K562 (cell line): Measurements from ENCODE around the gene WDR20. TPM values are rescaled to one million over a fixed set of nuclear protein-coding genes. Genes with fewer than 3 reads are reported as not detected.

ENCODE experiments used
- ATAC-seq: fragments of 200-7000 bp; cut with Tn5 transposase; 3 replicates; pipeline ENCODE4 v1.9.1; 2020; ENCODE audit warnings: moderate library complexity
- BruUV-seq: library from RNA; stranded (reverse); fragments of 400-500 nt; replicated peaks from 2 replicates; lab custom pipeline; 2021; lab: Mats Ljungman, UMichigan
- CTCF ChIA-PET: fragments of 300-600 bp; formaldehyde crosslinking; extraction: SDS; loops from one replicate; lab custom pipeline; 2021; ENCODE audit warnings: low intra/inter-chr PET ratio; lab: Yijun Ruan, JAX
- POLR2A ChIA-PET: fragments of 300-600, 350-650 bp; sonication (Branson Sonifier 250); formaldehyde crosslinking; extraction: SDS; loops from one replicate; lab custom pipeline; 2021; ENCODE audit warnings: antibody characterized with exemption, inconsistent platforms; lab: Yijun Ruan, JAX
- DNase-seq, 4 experiments: peaks; one replicate each; pipeline versions ENCODE4 v3.0.0 to v3.0.0-alpha.2; 2011 to 2018; ENCODE audit warnings: low spot score in 3 of 4, mixed read lengths in 3 of 4; ENCODE audit errors: extremely low read depth in 1 of 4
- FAIRE-seq: peaks from 2 replicates; lab custom pipeline; 2011; peaks lifted over from hg19 to GRCh38; lab: Jason Lieb, UNC
- H2AFZ ChIP-seq: 2 replicates; pipeline ENCODE4 v1.6.0; 2011; ENCODE audit warnings: low read depth, low read length, control low read depth, inconsistent platforms
- H3K27ac ChIP-seq: fragments of 200-600 bp; 3 replicates; pipeline ENCODE4 v1.8.0; 2011; ENCODE audit warnings: low read depth, mild to moderate bottlenecking, control low read depth, inconsistent platforms, low read length, moderate library complexity, mixed read lengths; ENCODE audit errors: extremely low read depth
- H3K27me3 ChIP-seq, 2 experiments: fragments of 300-600 bp in 1 of 2; 2 replicates in 1 of 2; 3 replicates in 1 of 2; pipeline versions ENCODE4 v1.6.0 to v1.8.0; 2011; ENCODE audit warnings: inconsistent platforms in 2 of 2, low read length in 2 of 2, mild to moderate bottlenecking in 1 of 2, mixed read lengths in 1 of 2, moderate library complexity in 1 of 2; ENCODE audit not compliant: control insufficient read depth in 2 of 2, insufficient read depth in 2 of 2
- H3K36me3 ChIP-seq: fragments of 300-600 bp; 3 replicates; pipeline ENCODE4 v1.8.0; 2011; ENCODE audit warnings: mild to moderate bottlenecking, low read length, inconsistent platforms; ENCODE audit not compliant: control insufficient read depth, insufficient read depth
- H3K4me1 ChIP-seq, 2 experiments: fragments of 200-600 bp in 1 of 2; replicated peaks in 1 of 2; 2 replicates in 1 of 2; 3 replicates in 1 of 2; pipeline versions ENCODE4 v1.5.1 to v1.8.0; 2011; ENCODE audit warnings: inconsistent platforms in 2 of 2, low read length in 2 of 2, mild to moderate bottlenecking in 1 of 2, mixed read lengths in 1 of 2, moderate library complexity in 1 of 2; ENCODE audit not compliant: control insufficient read depth in 2 of 2, insufficient read depth in 2 of 2
- H3K4me2 ChIP-seq: 2 replicates; pipeline ENCODE4 v1.6.1; 2011; ENCODE audit warnings: low read length, control low read depth, inconsistent platforms, mixed read lengths; ENCODE audit not compliant: insufficient read depth
- H3K4me3 ChIP-seq: fragments of 200-600 bp; sonication (generic), shearing (Covaris generic); 2 replicates; pipeline ENCODE4 v1.5.1; 2016; ENCODE audit warnings: control low read depth, inconsistent platforms
- H3K79me2 ChIP-seq: fragments of 200-600 bp; 3 replicates; pipeline ENCODE4 v1.8.0; 2011; ENCODE audit warnings: low read length, inconsistent platforms; ENCODE audit not compliant: control insufficient read depth, insufficient read depth
- H3K9ac ChIP-seq, 2 experiments: 2 replicates each; pipeline versions ENCODE4 v1.6.0 to v1.6.1; 2011; ENCODE audit warnings: low read depth in 2 of 2, low read length in 2 of 2, control low read depth in 1 of 2, inconsistent platforms in 1 of 2, mild to moderate bottlenecking in 1 of 2, mixed read lengths in 1 of 2; ENCODE audit not compliant: insufficient read depth in 1 of 2
- H3K9me1 ChIP-seq: one replicate; pipeline ENCODE4 v1.6.0; 2011; ENCODE audit warnings: inconsistent platforms, mild to moderate bottlenecking, low read length, moderate library complexity; ENCODE audit not compliant: control insufficient read depth, insufficient read depth
- H3K9me3 ChIP-seq: replicated peaks from 2 replicates; pipeline ENCODE4 v1.5.1; 2011; ENCODE audit warnings: low read depth, low read length, inconsistent platforms; ENCODE audit not compliant: control insufficient read depth, insufficient read depth
- H4K20me1 ChIP-seq: replicated peaks from 2 replicates; pipeline ENCODE4 v1.6.1; 2011; ENCODE audit warnings: low read length, inconsistent platforms, mixed read lengths; ENCODE audit not compliant: control insufficient read depth, insufficient read depth
- C11orf30 ChIP-seq: fragments of 450-650 bp; IDR thresholded peaks from 2 replicates; pipeline ENCODE4 v1.6.1; 2016; ENCODE audit warnings: low read depth, mild to moderate bottlenecking
- CBX5 ChIP-seq: IDR thresholded peaks from 2 replicates; pipeline ENCODE4 v1.6.1; 2014; ENCODE audit warnings: low read depth, borderline replicate concordance
- CREM ChIP-seq: IDR thresholded peaks from 2 replicates; pipeline ENCODE4 v1.6.1; 2014; ENCODE audit warnings: antibody characterized with exemption, low read depth
- CTBP1 ChIP-seq: fragments of 450-650 bp; IDR thresholded peaks from 2 replicates; pipeline ENCODE4 v1.6.1; 2016; ENCODE audit warnings: borderline replicate concordance
- GATAD2A ChIP-seq: fragments of 450-650 bp; IDR thresholded peaks from 2 replicates; pipeline ENCODE4 v1.6.1; 2017
- ZKSCAN8 ChIP-seq: fragments of 200-800 bp; sonication (Bioruptor generic); IDR thresholded peaks from 2 replicates; pipeline ENCODE4 v1.6.1; 2016; ENCODE audit warnings: missing genetic modification characterization, missing compliant biosample characterization
- ZNF316 ChIP-seq: fragments of 450-650 bp; IDR thresholded peaks from 2 replicates; pipeline ENCODE4 v1.6.1; 2016
- ZSCAN32 ChIP-seq: fragments of 450-650 bp; formaldehyde crosslinking; IDR thresholded peaks from 2 replicates; pipeline ENCODE4 v1.4.0; 2020; ENCODE audit warnings: mild to moderate bottlenecking, moderate library complexity
- WGBS: fragments of 100-300 bp; shearing (Covaris generic); methylation state at CpG from one replicate; pipeline ENCODE4 v1.1.6; 2016; ENCODE audit warnings: low coverage, mixed read lengths; ENCODE audit not compliant: insufficient coverage; ENCODE audit errors: missing lambda C conversion rate; 5-methylcytosine and 5-hydroxymethylcytosine counted together
- in situ Hi-C: fragments of 300-500 bp; cut with MboI; formaldehyde crosslinking; loops from 4 replicates; pipeline ENCODE4 v1.15.0; 2018; ENCODE audit warnings: inconsistent platforms, mixed read lengths
- intact Hi-C: fragments of 100-400 bp; cut with micrococcal nuclease; formaldehyde crosslinking; loops from 2 replicates; pipeline ENCODE4 v1.14.2; 2022
- polyA plus RNA-seq, 8 experiments: library from polyadenylated mRNA; depleted of rRNA in 4 of 8; stranded (reverse) in 5 of 8; unstranded in 3 of 8; fragments of >200 nt; fragmentation: Nextera tagmentation in 2 of 8; fragmentation: Illumina TruSeq in 1 of 8; extraction: Ambion mirVana in 2 of 8; extraction: Trizol in 1 of 8; gene quantifications; 2 replicates each; pipeline versions ENCODE4 v1.2.1 to v1.2.3, GENCODE V29; 2011 to 2014; ENCODE audit warnings: inconsistent platforms in 1 of 8, missing spikeins in 1 of 8
- total RNA-seq, 7 experiments: library from RNA; depleted of rRNA in 6 of 7; stranded (reverse); fragments of >200 nt in 6 of 7; fragmentation: Illumina TruSeq in 2 of 7; extraction: Trizol in 2 of 7; gene quantifications; 2 replicates each; pipeline versions ENCODE4 v1.2.1 to v1.2.3, GENCODE V29; 2011 to 2021; ENCODE audit warnings: low replicate concordance in 1 of 7
- TF ChIP-seq, protein P1 (sequence below): fragments of 200-800 bp; sonication (Bioruptor generic); IDR thresholded peaks from 2 replicates; pipeline ENCODE4 v1.6.1; 2017; ENCODE audit warnings: missing genetic modification characterization, missing compliant biosample characterization
- TF ChIP-seq, protein P2 (sequence below): fragments of 250-450 bp; sonication (Bioruptor Pico); IDR thresholded peaks from 2 replicates; pipeline ENCODE4 v1.8.0; 2022; ENCODE audit warnings: inconsistent platforms, mild to moderate bottlenecking, moderate library complexity, borderline replicate concordance

The WDR20 gene
- total and polyA plus RNA-seq, 9 of the 15 experiments (the other 6 are each of a cell fraction or from before 2014, with no cell fraction given) = 7.0 to 15.3 (median 11.8) TPM

- TF ChIP-seq, protein P1, sequence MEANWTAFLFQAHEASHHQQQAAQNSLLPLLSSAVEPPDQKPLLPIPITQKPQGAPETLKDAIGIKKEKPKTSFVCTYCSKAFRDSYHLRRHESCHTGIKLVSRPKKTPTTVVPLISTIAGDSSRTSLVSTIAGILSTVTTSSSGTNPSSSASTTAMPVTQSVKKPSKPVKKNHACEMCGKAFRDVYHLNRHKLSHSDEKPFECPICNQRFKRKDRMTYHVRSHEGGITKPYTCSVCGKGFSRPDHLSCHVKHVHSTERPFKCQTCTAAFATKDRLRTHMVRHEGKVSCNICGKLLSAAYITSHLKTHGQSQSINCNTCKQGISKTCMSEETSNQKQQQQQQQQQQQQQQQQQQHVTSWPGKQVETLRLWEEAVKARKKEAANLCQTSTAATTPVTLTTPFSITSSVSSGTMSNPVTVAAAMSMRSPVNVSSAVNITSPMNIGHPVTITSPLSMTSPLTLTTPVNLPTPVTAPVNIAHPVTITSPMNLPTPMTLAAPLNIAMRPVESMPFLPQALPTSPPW (CRISPR knock-in tag) = no peak
- TF ChIP-seq ZSCAN32 (CRISPR knock-in tag) (no peak), CTBP1 (peak; percentile 17; the same call in 1 of the 2 replicates), ZKSCAN8 (CRISPR knock-in tag) (no peak), CREM (peak; percentile 41; the same call in 1 of the 2 replicates), GATAD2A (no peak)
- TF ChIP-seq, protein P2, sequence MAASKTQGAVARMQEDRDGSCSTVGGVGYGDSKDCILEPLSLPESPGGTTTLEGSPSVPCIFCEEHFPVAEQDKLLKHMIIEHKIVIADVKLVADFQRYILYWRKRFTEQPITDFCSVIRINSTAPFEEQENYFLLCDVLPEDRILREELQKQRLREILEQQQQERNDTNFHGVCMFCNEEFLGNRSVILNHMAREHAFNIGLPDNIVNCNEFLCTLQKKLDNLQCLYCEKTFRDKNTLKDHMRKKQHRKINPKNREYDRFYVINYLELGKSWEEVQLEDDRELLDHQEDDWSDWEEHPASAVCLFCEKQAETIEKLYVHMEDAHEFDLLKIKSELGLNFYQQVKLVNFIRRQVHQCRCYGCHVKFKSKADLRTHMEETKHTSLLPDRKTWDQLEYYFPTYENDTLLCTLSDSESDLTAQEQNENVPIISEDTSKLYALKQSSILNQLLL (CRISPR knock-in tag) = no peak
These were observed 50.2 kb downstream of the WDR20 start (continued) for GRCh38 chr14:102189874-102190273.

GRCh38 chr14:102192840-102193502 lies 53.3 kb downstream of the WDR20 start:
- FAIRE-seq = no peak
- POLR2A ChIA-PET = interaction anchor here (0.9 kb wide), 1 partner anchor 387 kb away, joined by 3 read pairs; no protein-coding TSS in a partner anchor
- H3K9ac ChIP-seq = peak overlapping the region in 1 of 2 experiments; percentile 40; a peak in 1 of 4 replicates
- H3K9me3 ChIP-seq = no peaks in the 10 kb centered on the region
- peaks cover 7% of the 10 kb centered on the region for H4K20me1 ChIP-seq
- H3K4me1 ChIP-seq = peaks cover 3 to 12% of the 10 kb centered on the region in 2 experiments; a peak in 3 of 5 replicates
- peaks cover 39% of the 10 kb centered on the region for H3K79me2 ChIP-seq
- in situ Hi-C loops = no loop called here
- H3K27me3 ChIP-seq = no peaks in the 10 kb centered on the region
- no peak overlapping the region for H3K27ac ChIP-seq
- H2AFZ ChIP-seq = no peak overlapping the region
- no peaks in the 10 kb centered on the region for H3K9me1 ChIP-seq
- H3K4me3 ChIP-seq = no peak overlapping the region
- H3K36me3 ChIP-seq = peaks cover 29% of the 10 kb centered on the region; the same call in 2 of the 3 replicates
- no peak overlapping the region for H3K4me2 ChIP-seq
- intact Hi-C loops = no loop called here
- BruUV-seq = no TSS peak
- peak; percentile 82 for TF ChIP-seq ZNF316
- peak; percentile 42; the same call in 1 of the 2 replicates for TF ChIP-seq C11orf30
- no peak for TF ChIP-seq CBX5
- 89% methylated on average over 11 of the region's 13 CpGs for WGBS
- CTCF ChIA-PET = no interaction called here
- no peak for DNase-seq
- no peak for ATAC-seq
